GM12874 (cell line): Measurements from ENCODE around the gene SCUBE3.

ENCODE experiments used
- CTCF ChIP-seq: IDR thresholded peaks from 2 replicates; pipeline ENCODE4 v1.5.1; 2011; ENCODE audit warnings: low read depth, mild to moderate bottlenecking, control low read depth, low read length, moderate library complexity; ENCODE audit not compliant: insufficient read depth

SCUBE3 gene

GRCh38 chr6:35282472-35282871 is 68.7 kb downstream of the SCUBE3 start:
- TF ChIP-seq CTCF = no peak

GRCh38 chr6:35283361-35283760 is 69.6 kb downstream of the SCUBE3 start:
- no peak for TF ChIP-seq CTCF

GRCh38 chr6:35287671-35288396 is 74.1 kb downstream of the SCUBE3 start:
- TF ChIP-seq CTCF = no peak

- no peak for TF ChIP-seq CTCF
These were observed 75.1 kb downstream of the SCUBE3 start for GRCh38 chr6:35288834-35289233.

GRCh38 chr6:35291491-35291890 is 77.7 kb downstream of the SCUBE3 start:
- TF ChIP-seq CTCF = no peak

GRCh38 chr6:35292494-35292893 is 78.7 kb downstream of the SCUBE3 start:
- no peak for TF ChIP-seq CTCF

GRCh38 chr6:35293681-35294080 is 79.9 kb downstream of the SCUBE3 start:
- no peak for TF ChIP-seq CTCF
